NK-92 (cell line): ENCODE results near the gene PTTG1IP.

ENCODE experiments used
- DNase-seq: peaks from one replicate; lab custom pipeline; 2025; ENCODE audit not compliant: unreplicated experiment; lab: John Stamatoyannopoulos, UW

PTTG1IP gene

GRCh38 chr21:44910229-44911067 lies 37.0 kb upstream of the PTTG1IP start:
- no peak for DNase-seq

DNA sequence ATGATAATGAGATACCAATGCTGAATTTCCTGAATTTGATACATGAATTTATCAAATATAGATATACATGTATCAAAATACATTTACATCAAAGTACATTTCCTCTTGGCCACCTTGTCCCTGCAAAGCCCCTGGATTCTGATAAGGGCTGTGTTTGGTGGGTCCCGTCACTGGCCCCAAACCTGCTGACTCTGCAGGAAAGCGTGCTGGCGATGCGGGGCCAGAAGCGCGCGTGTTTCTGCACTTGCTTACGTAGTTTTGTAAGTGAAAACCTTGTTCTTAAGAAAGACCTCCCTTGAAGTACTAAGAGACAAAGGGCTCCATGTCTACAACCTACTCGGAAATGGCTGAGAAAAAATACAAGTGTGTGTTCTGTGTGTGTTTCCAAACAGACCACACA lies 36.2 kb upstream of the PTTG1IP start:
- DNase-seq, result no peak

GRCh38 chr21:44908908-44909307 lies 35.4 kb upstream of the PTTG1IP start:
- no peak for DNase-seq

DNA sequence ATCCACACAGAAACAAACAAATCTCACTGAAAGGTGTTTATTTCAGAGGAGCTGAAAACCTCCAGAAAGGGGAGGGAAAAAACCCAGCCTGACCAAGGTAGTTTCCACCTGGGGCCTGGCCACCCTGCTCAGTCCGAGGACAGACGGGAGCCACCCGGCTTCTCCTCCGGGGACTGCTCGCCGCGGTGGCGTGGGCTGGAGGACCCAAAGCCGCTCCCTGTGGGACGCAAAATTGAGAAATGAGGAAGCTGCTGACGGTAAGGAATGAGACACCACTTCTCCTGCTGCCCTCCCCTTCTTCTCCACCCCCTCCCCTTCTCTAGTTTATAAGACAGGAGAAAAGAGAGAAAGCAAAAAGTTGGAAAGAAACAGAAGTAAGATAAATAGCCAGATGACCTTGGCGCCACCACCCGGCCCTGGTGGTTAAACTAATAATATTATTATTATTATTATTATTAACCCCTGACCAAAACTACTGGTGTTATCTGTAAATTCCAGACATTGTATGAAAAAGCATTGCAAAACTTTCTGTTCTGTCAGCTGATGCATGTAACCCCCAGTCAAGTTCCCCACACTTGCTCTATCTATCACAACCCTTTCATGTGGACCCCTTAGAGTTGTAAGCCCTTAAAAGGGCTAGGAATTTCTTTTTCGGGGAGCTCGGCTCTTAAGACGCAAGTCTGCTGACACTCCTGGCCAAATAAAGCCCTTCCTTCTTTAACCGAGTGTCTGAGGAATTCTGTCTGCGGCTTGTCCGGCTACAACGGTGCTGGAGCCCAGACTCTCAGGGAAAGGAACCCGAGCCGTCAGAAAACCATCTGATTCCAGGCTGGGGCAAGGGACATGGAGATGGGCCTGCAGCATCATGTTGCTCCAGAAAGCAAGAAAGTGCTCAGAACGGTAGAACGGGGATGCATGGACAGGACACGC lies 34.7 kb upstream of the PTTG1IP start:
- DNase-seq, result no peak

GRCh38 chr21:44907225-44907965 lies 33.9 kb upstream of the PTTG1IP start:
- DNase-seq, result no peak

GRCh38 chr21:44905728-44906090 lies 32.2 kb upstream of the PTTG1IP start:
- DNase-seq, result no peak

GRCh38 chr21:44905016-44905727 lies 31.7 kb upstream of the PTTG1IP start:
- DNase-seq, result no peak

DNA sequence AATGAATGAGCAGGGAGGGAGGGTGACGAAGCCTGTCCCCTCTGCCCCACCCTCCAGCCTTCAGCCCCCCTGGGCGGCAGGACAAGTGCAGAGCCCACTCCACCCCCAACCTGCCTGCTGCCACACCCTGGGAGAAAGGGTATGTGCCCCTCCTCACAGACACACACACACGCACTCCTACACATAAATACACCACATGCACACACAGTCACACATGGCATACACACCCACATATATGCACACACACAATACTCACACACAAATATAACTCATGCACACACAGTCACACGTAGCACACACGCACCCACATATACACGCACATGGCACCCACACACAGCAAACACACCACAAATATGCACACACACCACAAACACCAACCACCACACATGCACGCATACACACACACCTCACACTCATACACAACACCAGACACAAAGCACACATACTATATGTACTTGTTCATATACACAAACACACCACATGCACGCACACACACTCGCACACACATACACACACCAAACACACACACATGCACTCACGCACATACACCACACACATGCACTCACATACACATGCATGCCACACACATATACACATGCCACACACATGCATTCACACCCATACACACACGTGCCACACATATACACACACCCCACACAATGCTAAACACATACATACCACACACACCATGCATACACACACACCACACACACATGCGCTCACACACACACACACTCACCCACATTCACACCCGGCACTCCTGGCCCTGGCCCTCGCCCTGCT lies 30.8 kb upstream of the PTTG1IP start:
- no peak for DNase-seq

DNA sequence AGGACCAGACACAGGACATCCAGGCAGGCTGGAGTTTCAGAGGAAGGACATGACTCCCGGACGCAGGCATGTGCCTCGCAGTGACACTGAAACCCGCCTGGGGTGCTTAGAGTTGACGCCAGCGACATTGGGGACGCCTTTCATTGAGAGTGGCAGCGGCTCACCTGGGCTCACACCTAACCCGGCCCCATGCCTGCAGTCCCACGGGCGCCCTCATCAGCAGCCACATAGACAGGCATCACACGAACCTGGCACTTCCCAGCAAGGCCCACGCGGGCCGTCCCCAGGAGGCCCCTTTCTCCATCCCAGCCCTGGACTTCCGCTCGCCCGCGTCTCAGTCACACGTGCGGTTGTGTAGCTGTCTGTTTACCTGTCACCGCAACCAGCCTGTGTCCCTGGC lies 30.2 kb upstream of the PTTG1IP start:
- DNase-seq, result no peak

DNA sequence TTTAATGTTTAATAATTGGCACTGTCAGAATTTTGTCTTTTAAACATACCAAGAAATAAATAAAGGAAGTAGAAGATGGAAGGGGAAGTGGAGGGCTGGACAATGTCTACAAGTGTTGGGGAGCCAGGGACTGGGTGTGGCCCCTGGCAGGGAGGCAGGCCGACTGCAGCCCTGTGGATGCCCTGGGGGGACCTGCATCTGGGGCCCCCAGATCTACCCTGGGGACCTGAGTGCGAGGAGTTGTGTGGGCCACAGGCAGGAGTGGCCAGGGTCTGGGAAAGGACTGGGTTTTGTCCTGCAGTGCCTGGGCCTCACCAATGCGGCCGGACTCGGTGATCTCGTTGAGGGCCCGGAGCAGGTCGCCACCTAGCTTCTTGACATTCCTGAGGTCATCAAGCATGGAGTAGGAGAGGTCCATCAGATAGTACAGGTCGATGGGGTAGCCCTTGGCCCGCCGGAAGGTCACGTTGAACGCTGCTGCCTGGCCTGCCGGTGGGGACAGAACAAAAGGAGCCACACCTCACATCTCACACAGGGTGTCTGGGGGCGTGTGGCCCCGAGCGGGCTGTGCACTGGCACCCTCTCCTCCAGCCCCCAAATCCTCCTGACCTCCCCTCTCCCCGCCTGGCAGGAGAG lies 29.7 kb upstream of the PTTG1IP start:
- no peak for DNase-seq

DNA sequence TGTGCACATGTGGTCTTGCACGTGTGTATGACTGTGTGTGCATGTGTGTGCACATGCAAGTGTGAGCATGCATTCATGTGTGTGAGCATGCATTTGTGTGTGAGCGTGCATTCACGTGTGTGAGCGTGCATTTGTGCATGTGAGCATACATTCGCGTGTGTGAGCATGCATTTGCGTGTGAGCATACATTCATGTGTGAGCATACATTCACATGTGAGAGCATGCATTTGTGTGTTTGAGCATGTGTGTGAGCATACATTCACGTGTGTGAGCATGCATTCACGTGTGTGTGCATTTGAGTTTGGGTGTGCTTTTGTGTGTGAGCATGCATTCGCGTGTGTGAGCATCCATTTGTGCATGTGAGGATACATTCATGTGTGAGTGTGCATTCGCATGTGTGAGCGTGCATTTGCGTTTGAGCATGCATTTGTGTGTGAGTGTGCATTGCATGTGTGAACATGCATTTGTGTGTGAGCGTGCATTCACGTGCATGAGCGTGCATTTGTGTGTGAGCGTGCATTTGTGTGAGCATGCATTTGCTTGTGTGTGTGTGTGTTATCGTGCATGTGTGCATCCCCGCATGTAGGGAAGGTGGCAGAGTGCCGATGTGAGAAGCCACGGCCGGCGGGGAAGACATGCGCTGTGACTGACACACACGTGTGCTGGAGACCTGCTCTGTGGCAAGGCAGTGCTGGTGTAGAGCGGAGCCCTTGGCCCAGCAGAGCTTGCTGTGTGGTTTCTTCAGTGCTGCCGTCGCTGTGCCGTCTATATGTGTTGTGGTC lies 29.0 kb upstream of the PTTG1IP start:
- no peak for DNase-seq

GRCh38 chr21:44901391-44902074 lies 28.0 kb upstream of the PTTG1IP start:
- DNase-seq, result no peak

GRCh38 chr21:44900559-44901251 lies 27.2 kb upstream of the PTTG1IP start:
- no peak for DNase-seq

GRCh38 chr21:44899768-44900558 lies 26.5 kb upstream of the PTTG1IP start:
- no peak for DNase-seq

GRCh38 chr21:44898851-44899767 lies 25.6 kb upstream of the PTTG1IP start:
- DNase-seq, result no peak

DNA sequence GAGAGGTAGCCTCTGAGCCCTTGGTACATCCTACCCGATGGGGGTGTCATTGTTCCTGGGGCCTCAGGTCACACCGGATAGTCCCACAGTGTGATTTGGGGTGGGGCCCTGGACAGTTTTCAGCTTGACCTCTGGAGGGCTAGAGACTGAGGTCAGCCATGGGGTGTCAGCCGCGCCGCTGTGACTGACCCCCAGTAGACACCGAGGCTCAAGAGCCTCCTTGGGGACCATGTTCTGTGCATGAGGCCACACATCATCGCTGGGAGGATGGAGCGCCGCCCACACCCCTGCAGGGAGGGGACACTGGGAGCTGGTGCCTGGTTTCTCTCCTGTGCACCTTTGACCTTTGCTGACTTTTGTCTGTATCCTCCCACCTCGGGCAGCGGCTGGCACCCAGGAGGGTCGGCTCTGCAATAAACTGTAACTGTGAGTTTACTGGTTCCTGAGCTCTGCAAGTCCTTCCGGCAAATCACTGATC lies 24.6 kb upstream of the PTTG1IP start:
- no peak for DNase-seq
